Pancreas (tissue), 10 donors: Measurements from ENCODE around the gene DOP1B. TPM values are rescaled to one million over a fixed set of nuclear protein-coding genes. Genes with fewer than 3 reads are reported as not detected.

Source experiments
- ATAC-seq, 4 donors: fragments of 200-7000 bp; cut with Tn5 transposase; one replicate each; pipeline versions ENCODE4 v1.8.0 to v1.9.1; 2020; ENCODE audit warnings: mild to moderate bottlenecking in 4 of 4, moderate library complexity in 4 of 4
- DNase-seq, 6 donors: peaks; one replicate each; pipeline ENCODE4 v3.0.0-alpha.2; 2020
- FAIRE-seq: peaks from 2 replicates; lab custom pipeline; 2012; peaks lifted over from hg19 to GRCh38; lab: Jason Lieb, UNC
- H3K27ac ChIP-seq, 4 donors: fragments of 200-600 bp; sonication (generic); 1 replicate in 3 of 4; 2 replicates in 1 of 4; pipeline versions ENCODE4 v1.5.0 to v1.8.0; 2020
- H3K27me3 ChIP-seq, 4 donors: fragments of 200-600 bp; one replicate each; pipeline ENCODE4 v1.8.0; 2021
- H3K36me3 ChIP-seq, 3 donors: fragments of 200-600 bp; sonication (generic) in 1 of 3; one replicate each; pipeline versions ENCODE4 v1.5.0 to v1.8.0; 2020 to 2021
- H3K4me1 ChIP-seq, 3 donors: fragments of 200-600 bp; one replicate each; pipeline ENCODE4 v1.8.0; 2021
- H3K4me3 ChIP-seq, 4 donors: fragments of 200-600 bp; sonication (generic) in 2 of 4; one replicate each; pipeline versions ENCODE4 v1.5.0 to v1.8.0; 2020 to 2021
- H3K9me3 ChIP-seq, 4 donors: fragments of 200-600 bp; one replicate each; pipeline ENCODE4 v1.8.0; 2021
- WGBS, 2 donors: extraction: QIAGEN DNeasy Blood & Tissue Kit; methylation state at CpG; one replicate each; pipeline ENCODE4 v1.1.7; 2013; 5-methylcytosine and 5-hydroxymethylcytosine counted together
- intact Hi-C, 3 donors: fragments of 100-400 bp; cut with DNase I; formaldehyde crosslinking; loops; one replicate each; pipeline versions ENCODE4 v1.11.1 to v1.14.2; 2022
- polyA plus RNA-seq, 2 donors: library from polyadenylated mRNA; stranded (reverse); fragments of 200-250 nt; gene quantifications; one replicate each; pipeline ENCODE4 v1.2.3, GENCODE V29; 2013
- total RNA-seq, 6 donors: library from RNA; stranded (reverse); fragmentation: NEBNext Ultra II Directional in 4 of 6; extraction: Animal tissue kit (Norgen Biotek cat#: 25700) in 4 of 6; gene quantifications; one replicate each; pipeline versions ENCODE4 v1.2.1 to v1.2.4, GENCODE V29; 2021 to 2023
- TF ChIP-seq, protein P1 (sequence below), 4 donors: fragments of 200-600 bp; sonication (generic) in 3 of 4; IDR thresholded peaks; one replicate each; pipeline versions ENCODE4 v1.5.0 to v1.8.0; 2021; ENCODE audit warnings: antibody characterized with exemption in 4 of 4
- donor health status: healthy with polysubstance abuse.
- donor health status: DM: no; HTN: no; CAD: no; lungs with moderate emphysema.
- donor health status: DM: no; HTN: no; CAD: no.
- donor health status: control.
- donor health status: control.
- donor health status: Bipolar disorder and iron deficiency.
- donor health status: DM: yes; HTN: yes; CAD: no.
- donor health status: DM: no; HTN: no; CAD: no.
- donor health status: DM: no; HTN: no; CAD: no.
- donor health status: DM: yes; HTN: yes; CAD: no.

DOP1B gene
- total and polyA plus RNA-seq, 8 donors, result 3.1 to 15.4 (median 6.4) TPM

DNA sequence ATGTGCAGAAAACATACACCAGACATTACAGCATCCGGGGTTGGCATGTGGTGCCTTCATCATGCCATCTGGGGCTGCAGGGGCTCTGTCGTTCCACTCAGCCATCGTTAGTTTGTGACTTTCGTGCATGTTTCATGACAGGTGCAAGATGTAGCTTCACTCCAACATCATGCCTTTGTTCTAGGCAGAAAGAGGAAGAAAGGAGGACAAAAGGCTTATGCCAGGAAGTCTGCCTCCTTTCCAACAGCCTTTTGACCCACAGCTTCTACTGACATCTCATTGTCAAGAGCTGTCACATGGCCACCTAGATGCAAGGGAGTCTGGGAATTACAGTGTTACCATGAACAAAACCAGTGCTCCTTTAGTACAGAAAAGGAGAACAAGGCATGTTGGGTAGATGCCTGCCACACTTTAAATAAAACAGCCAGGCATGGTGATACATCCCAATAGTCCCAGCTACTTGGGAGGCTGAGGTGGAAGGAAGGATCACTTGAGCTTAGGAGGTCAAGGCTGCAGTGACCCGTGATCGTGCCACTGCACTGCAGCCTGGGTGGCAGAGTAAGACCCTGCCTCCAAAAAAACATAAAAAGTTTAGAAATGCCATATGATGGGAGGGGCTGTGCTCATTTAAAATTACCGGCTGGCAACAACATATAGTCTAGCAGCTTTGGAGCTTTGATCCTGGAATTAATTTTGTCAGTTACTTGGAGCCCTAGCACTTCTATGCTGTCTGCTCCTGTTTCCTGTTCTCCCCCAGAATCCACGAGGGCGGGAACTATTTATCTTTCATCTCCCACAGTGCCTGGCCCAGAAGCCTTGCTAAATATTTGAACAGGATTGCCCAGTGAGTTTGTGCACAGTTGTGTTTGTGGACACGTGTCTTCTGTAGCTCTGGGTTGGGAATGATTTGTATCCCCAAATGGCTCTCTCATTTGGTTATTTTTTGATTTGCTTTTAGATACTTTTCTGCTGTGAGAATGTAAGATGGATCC, 7.4 kb downstream of the DOP1B start:
- H3K27ac ChIP-seq, result peak overlapping the region in 1 of 4 donors; percentile 2
- no peaks in the 10 kb centered on the region for H3K27me3 ChIP-seq
- intact Hi-C loops, result no loop called here
- no peaks in the 10 kb centered on the region for H3K9me3 ChIP-seq
- WGBS, 2 donors, result 42% methylated on average over 10 of the region's 10 CpGs
- peak; percentile 82 to 95 (median 90) for ATAC-seq
- H3K4me3 ChIP-seq, result no peak overlapping the region
- H3K4me1 ChIP-seq, result peaks cover 0 to 15% (median 14%) of the 10 kb centered on the region in 3 donors
- no peaks in the 10 kb centered on the region for H3K36me3 ChIP-seq
- TF ChIP-seq, protein P1, sequence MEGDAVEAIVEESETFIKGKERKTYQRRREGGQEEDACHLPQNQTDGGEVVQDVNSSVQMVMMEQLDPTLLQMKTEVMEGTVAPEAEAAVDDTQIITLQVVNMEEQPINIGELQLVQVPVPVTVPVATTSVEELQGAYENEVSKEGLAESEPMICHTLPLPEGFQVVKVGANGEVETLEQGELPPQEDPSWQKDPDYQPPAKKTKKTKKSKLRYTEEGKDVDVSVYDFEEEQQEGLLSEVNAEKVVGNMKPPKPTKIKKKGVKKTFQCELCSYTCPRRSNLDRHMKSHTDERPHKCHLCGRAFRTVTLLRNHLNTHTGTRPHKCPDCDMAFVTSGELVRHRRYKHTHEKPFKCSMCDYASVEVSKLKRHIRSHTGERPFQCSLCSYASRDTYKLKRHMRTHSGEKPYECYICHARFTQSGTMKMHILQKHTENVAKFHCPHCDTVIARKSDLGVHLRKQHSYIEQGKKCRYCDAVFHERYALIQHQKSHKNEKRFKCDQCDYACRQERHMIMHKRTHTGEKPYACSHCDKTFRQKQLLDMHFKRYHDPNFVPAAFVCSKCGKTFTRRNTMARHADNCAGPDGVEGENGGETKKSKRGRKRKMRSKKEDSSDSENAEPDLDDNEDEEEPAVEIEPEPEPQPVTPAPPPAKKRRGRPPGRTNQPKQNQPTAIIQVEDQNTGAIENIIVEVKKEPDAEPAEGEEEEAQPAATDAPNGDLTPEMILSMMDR (IDR thresholded peaks at IDR 0.05), result no peak
- DNase-seq, result peak in 3 of 6 donors; percentile 43 to 45 (median 44)
- no peak for FAIRE-seq

DNA sequence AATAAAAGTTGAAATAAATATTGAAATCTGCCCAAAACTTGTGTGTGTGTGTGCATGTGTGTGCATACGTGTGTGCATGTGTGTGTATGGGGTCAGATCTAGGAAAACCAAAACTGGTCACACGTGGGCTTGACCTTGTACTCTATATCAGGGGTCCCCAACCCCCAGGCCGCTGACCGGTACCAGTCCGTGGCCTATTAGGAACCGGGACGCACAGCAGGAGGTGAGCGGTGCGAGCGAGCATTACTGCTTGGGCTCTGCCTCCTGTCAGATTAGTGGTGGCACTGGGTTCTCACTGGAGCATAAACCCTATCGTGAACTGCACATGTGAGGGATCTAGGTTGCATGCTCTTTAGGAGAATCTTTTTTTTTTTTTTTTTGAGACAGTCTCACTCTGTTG, 8.7 kb downstream of the DOP1B start:
- FAIRE-seq (no peak), DNase-seq (no peak), ATAC-seq (no peak)
- Histone ChIP-seq H3K9me3 (no peaks in the 10 kb centered on the region), H3K36me3 (no peaks in the 10 kb centered on the region), H3K4me1 (peaks cover 0 to 15% (median 14%) of the 10 kb centered on the region in 3 donors), H3K4me3 (no peak overlapping the region), H3K27ac (no peak overlapping the region), H3K27me3 (no peaks in the 10 kb centered on the region)
- TF ChIP-seq, protein P1 (IDR thresholded peaks at IDR 0.05), result no peak
- 91 to 94% methylated on average over 11 of the region's 11 CpGs for WGBS, 2 donors
- intact Hi-C loops, result no loop called here

DNA sequence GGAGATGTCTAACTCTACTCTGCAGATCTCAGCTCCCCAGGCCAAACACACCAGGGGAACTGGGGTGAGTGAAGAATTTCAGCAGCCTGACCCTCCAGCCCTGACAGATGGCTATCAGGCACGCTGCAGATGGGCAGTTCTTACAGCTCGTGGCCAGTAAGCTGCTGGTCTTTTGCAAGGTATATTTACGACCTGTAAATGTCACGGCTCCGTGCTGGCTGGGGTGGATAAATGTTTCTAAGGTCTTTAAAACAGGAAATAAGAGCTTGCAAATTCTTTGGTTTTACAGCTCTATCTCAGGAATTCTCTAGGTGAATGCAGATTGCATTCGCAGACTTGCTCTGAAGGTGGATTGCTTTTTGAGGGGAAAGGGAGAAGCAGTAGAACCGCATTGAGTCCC, 10.1 kb downstream of the DOP1B start:
- intact Hi-C loops, result no loop called here
- DNase-seq (no peak), FAIRE-seq (no peak), ATAC-seq (no peak)
- WGBS, 2 donors, result 92 to 93% methylated on average over 7 of the region's 7 CpGs
- TF ChIP-seq, protein P1 (IDR thresholded peaks at IDR 0.05), result no peak
- Histone ChIP-seq H3K27ac (no peak overlapping the region), H3K36me3 (no peaks in the 10 kb centered on the region), H3K9me3 (no peaks in the 10 kb centered on the region), H3K27me3 (no peaks in the 10 kb centered on the region), H3K4me1 (peaks cover 0 to 15% (median 14%) of the 10 kb centered on the region in 3 donors), H3K4me3 (no peak overlapping the region)

DNA sequence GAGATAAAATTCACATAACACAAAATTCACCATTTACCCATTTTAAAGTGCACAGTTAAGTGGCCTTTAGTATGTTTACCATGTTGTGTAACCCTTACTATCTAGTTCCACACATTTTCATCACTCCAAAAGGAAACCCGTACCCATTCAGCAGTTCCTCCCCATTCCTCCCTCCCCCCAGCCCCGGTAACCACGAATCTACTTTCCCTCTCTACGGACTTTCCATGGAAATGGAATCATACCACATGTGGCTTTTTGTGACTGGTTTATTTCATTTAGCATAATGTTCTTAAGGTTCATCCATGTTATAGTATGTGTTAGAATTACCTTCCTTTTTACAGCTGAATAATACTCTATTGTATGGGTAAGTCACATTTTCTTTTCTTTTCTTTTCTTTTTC, 10.9 kb downstream of the DOP1B start:
- Histone ChIP-seq H3K4me1 (peaks cover 0 to 15% (median 14%) of the 10 kb centered on the region in 3 donors), H3K36me3 (no peaks in the 10 kb centered on the region), H3K27me3 (no peaks in the 10 kb centered on the region), H3K4me3 (no peak overlapping the region), H3K27ac (no peak overlapping the region), H3K9me3 (no peaks in the 10 kb centered on the region)
- WGBS, 2 donors, result 96 to 99% methylated on average over 4 of the region's 4 CpGs
- TF ChIP-seq, protein P1 (IDR thresholded peaks at IDR 0.05), result no peak
- intact Hi-C loops, result no loop called here
- ATAC-seq (no peak), DNase-seq (no peak), FAIRE-seq (no peak)
